HG02938 (cell line): ENCODE data around the gene MAP7D3.
"Not testable (repeated sequence)": the region's sequence is repeated elsewhere in the genome, so short reads cannot be mapped to it uniquely, and the experiment has no call there.

Experiments
- ATAC-seq: cut with Tn5 transposase; IDR thresholded peaks from one replicate; pipeline ENCODE4 v1.9.1; 2021; ENCODE audit warnings: mild to moderate bottlenecking, moderate library complexity; ENCODE audit not compliant: unreplicated experiment

Gene MAP7D3

DNA sequence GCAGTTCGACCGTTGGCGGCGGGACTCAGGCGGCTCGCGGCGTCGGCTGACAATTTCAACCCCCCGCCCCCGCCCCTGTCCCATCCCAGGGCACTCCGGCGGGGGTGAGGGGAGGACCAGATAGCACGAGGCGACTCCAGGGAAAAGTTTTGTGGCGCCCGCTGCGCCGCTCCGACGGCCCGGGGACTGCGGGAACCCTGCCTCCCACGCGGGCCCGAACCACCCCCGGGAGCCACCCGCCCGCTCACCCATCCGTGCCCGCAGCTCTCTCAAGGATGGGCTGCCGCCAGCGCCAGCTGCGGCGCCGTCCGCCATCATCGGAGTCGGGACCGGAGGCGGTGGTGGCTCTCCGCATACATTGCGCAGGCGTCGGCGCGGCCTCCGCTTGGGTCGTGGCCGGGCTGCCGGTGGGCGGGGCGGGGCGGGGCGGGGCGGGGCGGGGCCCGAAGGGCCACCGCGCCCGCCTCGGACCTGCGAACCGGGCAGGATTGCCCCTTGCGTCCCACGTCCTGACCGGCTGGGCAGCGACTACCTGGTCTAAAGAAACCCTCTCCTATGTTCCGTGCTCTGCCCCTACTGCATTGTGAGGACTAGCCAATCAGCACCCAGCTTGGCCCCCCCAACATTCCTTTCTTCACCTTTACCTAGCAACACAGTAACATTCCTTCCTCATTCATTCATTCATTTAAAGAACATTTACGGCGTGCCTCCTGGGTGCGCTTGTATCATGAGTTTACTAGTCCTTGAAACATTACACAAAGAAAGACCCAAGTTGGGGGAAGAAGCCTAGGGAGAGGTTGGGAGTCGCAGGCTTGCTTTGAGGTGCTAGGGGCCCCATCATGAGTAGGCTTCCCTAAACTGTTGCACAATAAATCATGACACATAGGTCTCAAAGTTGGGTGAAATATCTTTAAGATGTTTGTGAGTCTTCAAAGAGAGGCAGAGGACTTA lies at the start of gene MAP7D3:
Gene MAP7D3, minus strand, starts transcription at position 360 of the 951 bp plus-strand sequence. Its CDS starts 42 bp downstream, at position 318.
- peak; percentile 73 for ATAC-seq

GRCh38 chrX:136300721-136301120 lies 49.5 kb upstream of the MAP7D3 start, which contains the start of gene ADGRG4:
Gene ADGRG4 (plus strand): TSS chrX:136300963. CDS start chrX:136308778, 7,815 bp downstream.
- ATAC-seq, result not testable (repeated sequence)

GRCh38 chrX:136295380-136295779 lies 44.2 kb upstream of the MAP7D3 start:
- no peak for ATAC-seq

- no peak for ATAC-seq
Observed at GRCh38 chrX:136292656-136293055, 41.5 kb upstream of the MAP7D3 start.

- ATAC-seq, result no peak
Observed at GRCh38 chrX:136291824-136292223, 40.6 kb upstream of the MAP7D3 start.

DNA sequence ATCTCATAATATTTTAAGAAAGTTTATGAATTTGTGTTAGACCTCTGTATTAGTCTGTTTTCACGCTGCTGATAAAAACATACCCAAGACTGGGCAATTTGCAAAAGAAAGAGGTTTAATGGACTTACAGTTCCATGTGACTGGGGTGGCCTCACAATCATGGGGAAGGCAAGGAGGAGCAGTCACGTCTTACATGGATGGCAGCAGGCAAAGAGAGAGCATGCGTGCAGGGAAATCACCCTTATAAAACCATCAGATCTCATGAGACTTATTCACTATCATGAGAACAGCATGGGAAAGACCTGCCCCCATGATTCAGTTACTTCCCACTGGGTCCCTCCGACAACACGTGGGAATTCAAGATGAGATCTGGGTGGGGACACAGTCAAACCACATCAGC lies 35.2 kb upstream of the MAP7D3 start:
- not testable (repeated sequence) for ATAC-seq

DNA sequence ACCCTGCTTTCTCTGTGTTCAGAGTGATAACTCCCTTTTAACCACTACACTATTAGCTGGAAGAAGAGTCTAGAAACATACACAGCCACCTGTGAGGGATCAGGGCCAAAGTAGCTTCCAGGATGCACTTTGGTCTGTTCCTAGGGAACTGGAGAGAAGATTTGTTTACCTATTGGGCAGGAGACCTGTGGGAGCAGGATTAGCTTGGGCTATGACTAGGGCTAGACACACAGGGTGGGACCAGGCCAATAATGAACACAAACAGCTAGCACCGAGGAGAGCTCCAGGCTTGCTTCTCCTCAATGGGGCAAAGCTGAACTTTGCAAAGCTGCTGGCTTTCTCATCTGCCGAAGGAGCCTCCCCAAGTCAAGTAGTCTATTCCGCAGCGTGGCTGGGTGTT lies 24.4 kb upstream of the MAP7D3 start:
- ATAC-seq, result no peak

- no peak for ATAC-seq
Observed at GRCh38 chrX:136273986-136274385, 22.8 kb upstream of the MAP7D3 start.

GRCh38 chrX:136272325-136272724 lies 21.1 kb upstream of the MAP7D3 start:
- no peak for ATAC-seq

GRCh38 chrX:136271300-136271699 lies 20.1 kb upstream of the MAP7D3 start:
- peak; percentile 54 for ATAC-seq

DNA sequence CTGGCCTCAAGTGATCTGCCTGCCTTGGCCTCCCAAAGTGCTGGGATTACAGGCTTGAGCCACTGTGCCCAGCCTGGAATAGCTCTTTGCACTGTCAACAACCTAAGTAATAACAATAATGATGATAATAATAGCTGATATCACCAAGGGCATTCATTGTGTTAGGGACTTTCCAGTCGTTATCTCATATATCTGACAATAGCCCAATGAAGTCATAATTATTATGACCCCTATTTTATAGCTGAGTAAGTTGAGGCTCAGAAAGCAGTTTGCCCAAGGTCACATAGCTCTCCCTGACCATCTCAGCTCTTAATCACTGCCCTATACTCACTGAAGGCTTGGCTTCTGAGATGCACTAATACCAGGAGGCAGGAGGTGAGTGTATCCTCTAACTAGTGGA lies 18.7 kb upstream of the MAP7D3 start:
- no peak for ATAC-seq

GRCh38 chrX:136268051-136269048 lies 17.1 kb upstream of the MAP7D3 start:
- no peak for ATAC-seq

DNA sequence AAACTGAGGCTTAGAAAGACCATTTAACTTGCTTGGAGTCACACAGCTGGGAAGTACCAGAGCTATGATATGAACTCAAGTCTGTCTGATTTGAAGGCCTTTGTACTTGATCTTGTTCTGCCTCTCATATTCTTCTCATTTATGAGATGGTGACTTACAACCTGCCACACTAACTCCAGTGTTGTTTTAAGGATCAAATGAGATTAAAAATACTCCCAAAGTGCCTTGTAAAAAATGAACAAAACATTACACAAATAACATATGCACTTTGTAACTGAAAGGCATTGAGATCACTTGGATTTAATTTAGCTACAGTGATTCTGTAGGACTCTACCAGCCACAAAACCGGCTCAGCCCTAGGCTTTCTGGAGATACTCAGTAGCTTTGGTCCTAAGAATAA lies 15.6 kb upstream of the MAP7D3 start:
- no peak for ATAC-seq

- ATAC-seq, result no peak
Observed at GRCh38 chrX:136262812-136263315, 11.7 kb upstream of the MAP7D3 start.

DNA sequence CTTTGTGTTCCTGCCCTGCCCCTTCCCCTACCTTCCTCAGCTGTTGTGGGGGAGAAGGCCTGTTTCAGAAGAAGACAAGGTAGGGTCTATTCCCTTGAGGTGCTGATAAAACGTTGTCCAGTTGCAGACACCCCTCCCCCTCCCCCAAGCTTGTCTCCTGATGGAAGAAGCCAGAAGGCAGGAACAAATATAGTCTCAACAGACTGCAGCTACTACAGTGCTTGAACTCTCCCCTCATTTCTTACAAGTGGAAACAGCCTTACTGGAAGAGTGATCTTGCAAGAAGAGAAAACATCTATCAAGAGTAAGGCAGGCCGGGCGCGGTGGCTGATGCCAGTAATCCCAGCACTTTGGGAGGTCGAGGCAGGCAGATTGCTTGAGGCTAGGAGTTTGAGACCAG lies 11.0 kb upstream of the MAP7D3 start:
- no peak for ATAC-seq

DNA sequence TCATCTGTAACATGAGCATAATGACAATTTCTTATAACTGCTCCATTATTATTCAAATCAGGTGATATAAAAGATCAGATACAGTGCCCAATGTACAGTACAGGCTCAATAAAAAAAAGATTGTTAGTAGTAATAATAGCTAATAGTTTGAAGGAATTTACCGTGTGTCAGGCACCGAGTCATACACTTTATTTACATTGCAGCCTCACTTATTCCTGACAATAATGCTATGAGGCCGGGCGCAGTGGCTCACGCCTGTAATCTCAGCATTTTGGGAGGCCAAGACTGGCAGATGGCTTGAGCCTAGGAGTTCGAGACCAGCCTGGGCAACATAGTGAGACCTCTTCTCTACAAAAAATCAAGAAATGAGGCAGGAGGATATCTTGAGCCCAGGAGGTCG lies 10.1 kb upstream of the MAP7D3 start:
- ATAC-seq, result no peak

DNA sequence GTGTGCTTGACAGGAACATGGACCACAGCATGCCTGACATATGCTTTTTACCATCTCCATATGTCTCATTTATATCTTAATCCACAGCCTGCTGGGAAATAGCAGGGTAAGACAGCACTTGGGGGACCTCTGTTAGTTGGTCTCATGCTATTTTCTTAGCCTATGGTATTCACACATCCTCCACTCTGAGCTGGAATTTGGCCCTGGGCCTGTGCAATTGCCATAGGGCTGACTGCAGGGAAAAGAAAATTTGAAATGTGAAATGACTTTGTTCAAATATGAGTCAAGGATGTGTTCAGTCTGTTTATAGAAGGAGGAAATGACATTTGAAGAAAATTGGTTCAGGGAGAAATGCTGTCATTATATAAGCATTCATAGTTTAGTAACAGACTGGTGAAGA lies 9.6 kb upstream of the MAP7D3 start:
- ATAC-seq, result no peak

GRCh38 chrX:136259543-136259942 lies 8.3 kb upstream of the MAP7D3 start:
- no peak for ATAC-seq

DNA sequence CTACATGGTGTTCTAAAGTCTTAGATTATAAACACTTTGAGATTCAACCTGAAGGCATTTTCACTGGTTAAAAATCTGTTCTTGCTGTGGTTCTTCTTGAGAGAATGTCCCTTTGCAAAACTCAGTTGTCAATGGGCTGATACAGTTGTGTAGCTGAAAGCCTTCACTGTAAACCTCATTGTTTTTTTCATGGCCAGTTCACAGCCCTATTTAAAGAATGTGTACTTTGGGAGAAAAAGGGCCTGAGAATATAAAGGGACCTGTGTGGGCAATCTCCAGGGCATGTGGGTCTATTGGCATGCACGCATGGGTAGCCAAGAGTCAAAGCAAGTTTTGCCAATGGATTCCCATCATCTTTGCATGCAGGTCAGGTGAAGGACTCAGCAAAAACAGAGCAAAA lies 7.8 kb upstream of the MAP7D3 start:
- ATAC-seq, result no peak

GRCh38 chrX:136256026-136256425 lies 4.8 kb upstream of the MAP7D3 start:
- no peak for ATAC-seq

DNA sequence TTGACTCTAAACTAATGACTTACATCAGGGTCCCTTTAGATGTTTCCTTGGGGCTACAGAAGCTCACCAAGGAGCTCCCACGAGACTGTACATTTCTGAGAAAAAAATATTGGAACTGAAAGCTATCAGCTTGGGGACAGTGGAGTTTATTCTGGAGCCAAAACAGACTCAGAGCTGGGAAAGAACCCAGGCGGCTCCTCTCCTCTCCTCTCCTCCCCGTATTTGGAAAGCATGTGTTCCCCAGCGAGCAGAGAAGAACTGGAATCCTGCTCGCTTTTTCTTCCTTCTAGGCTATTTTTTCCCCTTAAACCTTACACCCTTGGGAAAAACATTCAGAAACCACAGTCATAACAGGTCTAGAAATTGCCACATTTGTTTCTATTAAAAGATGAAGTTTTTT lies 4.3 kb upstream of the MAP7D3 start:
- ATAC-seq, result no peak
